H1 (cell line): ENCODE data around the gene NOXO1. TPM values are rescaled to one million over a fixed set of nuclear protein-coding genes. Genes with fewer than 3 reads are reported as not detected.
A peak's percentile ranks its signal among the peaks of the same experiment; 100 is the strongest.

Source experiments
- CHD7 ChIP-seq: fragments of 300-600 bp; sonication (generic); IDR thresholded peaks from 2 replicates; pipeline ENCODE4 v1.7.1; 2012; ENCODE audit warnings: low read length, moderate library complexity, mild to moderate bottlenecking, inconsistent platforms; ENCODE audit not compliant: insufficient replicate concordance
- EP300 ChIP-seq, 2 experiments: IDR thresholded peaks; 1 replicate in 1 of 2; 2 replicates in 1 of 2; pipeline ENCODE4 v1.6.1; 2011 to 2012; ENCODE audit warnings: low read depth in 2 of 2, low read length in 2 of 2, mild to moderate bottlenecking in 2 of 2, borderline replicate concordance in 1 of 2, inconsistent platforms in 1 of 2, moderate library complexity in 1 of 2
- GABPA ChIP-seq: IDR thresholded peaks from 2 replicates; pipeline ENCODE4 v1.6.1; 2011; ENCODE audit warnings: mild to moderate bottlenecking, low read length, moderate library complexity, borderline replicate concordance; ENCODE audit not compliant: insufficient read depth
- KDM1A ChIP-seq: fragments of 200-600, 300-600 bp; sonication (generic); IDR thresholded peaks from 2 replicates; pipeline ENCODE4 v1.7.1; 2016; ENCODE audit warnings: mild to moderate bottlenecking, low read length, borderline replicate concordance
- TAF1 ChIP-seq: IDR thresholded peaks from 2 replicates; pipeline ENCODE4 v1.6.1; 2011; ENCODE audit warnings: mild to moderate bottlenecking, low read depth, low read length
- polyA plus RNA-seq, 7 experiments: library from polyadenylated mRNA; depleted of rRNA in 3 of 7; stranded (reverse) in 5 of 7; unstranded in 2 of 7; fragments of >200 nt in 5 of 7; fragments of 200-250 nt in 2 of 7; gene quantifications; 1 replicate in 5 of 7; 2 replicates in 1 of 7; 4 replicates in 1 of 7; pipeline versions ENCODE4 v1.2.1 to v1.2.3, GENCODE V29; 2011 to 2013; ENCODE audit warnings: missing spikeins in 2 of 7, mixed read lengths in 2 of 7
- total RNA-seq: library from RNA; stranded (reverse); fragmentation: NEBNext Ultra II Directional; extraction: Animal tissue kit (Norgen Biotek cat#: 25700); gene quantifications from 2 replicates; pipeline ENCODE4 v1.2.1, GENCODE V29; 2021
- TF ChIP-seq, protein P1 (sequence below), 3 experiments: IDR thresholded peaks; 1 replicate in 2 of 3; 2 replicates in 1 of 3; pipeline versions ENCODE4 v1.5.1 to v1.6.1; 2011; ENCODE audit warnings: low read length in 3 of 3, mild to moderate bottlenecking in 3 of 3, inconsistent platforms in 2 of 3, low read depth in 1 of 3, moderate library complexity in 1 of 3; ENCODE audit not compliant: insufficient read depth in 1 of 3; ENCODE audit errors: control extremely low read depth in 1 of 3

Gene NOXO1
- total and polyA plus RNA-seq, 2 of the 8 experiments (the other 6 are each of a cell fraction or from before 2014, with no cell fraction given) = 1.3 to 2.5 TPM

DNA sequence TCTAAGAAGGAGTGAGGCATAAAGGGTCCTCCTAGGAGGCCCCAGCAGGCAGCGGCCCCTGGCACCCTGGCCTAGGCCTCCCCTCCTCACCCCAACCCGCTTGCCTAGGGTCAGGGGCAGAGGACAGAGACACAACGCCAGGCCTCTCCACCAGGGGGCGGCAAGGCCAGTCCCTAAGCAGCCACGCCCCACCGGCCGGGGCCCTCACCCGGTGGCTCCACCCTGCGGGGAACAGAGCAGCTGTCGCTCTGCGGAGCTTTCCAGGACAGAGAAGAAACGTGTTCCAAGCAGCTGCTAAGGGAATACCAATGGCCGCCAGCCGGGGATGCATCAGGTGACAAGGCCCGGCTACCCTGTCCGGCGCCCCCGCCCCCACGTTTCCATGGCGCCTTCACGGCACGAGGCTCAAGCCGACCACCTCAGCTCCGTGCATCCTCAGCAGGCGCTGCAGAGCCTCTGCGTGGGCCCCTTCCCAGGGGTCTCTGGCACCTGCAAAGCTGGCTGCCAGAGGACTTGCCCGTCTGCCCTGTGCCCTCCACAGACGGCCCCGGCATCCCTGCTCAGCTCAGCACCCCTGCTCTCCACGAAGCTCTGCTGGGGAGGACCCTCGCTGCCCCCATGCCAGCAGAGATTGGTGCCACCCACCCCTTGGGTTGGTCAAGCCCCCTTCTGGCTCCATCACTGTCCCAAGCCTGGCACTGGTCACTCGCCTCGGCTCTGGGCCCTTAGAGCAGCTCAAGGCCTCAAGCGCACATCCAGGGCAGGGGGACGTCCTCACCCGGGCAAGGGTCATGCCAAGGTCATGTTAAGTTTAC lies 22.8 kb upstream of the NOXO1 start (continued):
- TF ChIP-seq, protein P1, sequence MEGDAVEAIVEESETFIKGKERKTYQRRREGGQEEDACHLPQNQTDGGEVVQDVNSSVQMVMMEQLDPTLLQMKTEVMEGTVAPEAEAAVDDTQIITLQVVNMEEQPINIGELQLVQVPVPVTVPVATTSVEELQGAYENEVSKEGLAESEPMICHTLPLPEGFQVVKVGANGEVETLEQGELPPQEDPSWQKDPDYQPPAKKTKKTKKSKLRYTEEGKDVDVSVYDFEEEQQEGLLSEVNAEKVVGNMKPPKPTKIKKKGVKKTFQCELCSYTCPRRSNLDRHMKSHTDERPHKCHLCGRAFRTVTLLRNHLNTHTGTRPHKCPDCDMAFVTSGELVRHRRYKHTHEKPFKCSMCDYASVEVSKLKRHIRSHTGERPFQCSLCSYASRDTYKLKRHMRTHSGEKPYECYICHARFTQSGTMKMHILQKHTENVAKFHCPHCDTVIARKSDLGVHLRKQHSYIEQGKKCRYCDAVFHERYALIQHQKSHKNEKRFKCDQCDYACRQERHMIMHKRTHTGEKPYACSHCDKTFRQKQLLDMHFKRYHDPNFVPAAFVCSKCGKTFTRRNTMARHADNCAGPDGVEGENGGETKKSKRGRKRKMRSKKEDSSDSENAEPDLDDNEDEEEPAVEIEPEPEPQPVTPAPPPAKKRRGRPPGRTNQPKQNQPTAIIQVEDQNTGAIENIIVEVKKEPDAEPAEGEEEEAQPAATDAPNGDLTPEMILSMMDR (IDR thresholded peaks at IDR 0.05; ENCODE audit: control extremely low read depth in 1 of 3, insufficient read depth in 1 of 3, low read depth in 1 of 3, low read length in 3 of 3) = peak in 2 of 3 experiments; percentile 98 to 99; a peak in 3 of 4 replicates
- TF ChIP-seq CHD7 = no peak
- no peak for TF ChIP-seq KDM1A
- no peak for TF ChIP-seq TAF1
- TF ChIP-seq GABPA = peak; percentile 75; the same call in 1 of the 2 replicates
- peak in 1 of 2 experiments; percentile 12; a peak in 1 of 3 replicates for TF ChIP-seq EP300 (IDR thresholded peaks at IDR 0.05; ENCODE audit: borderline replicate concordance in 1 of 2, low read depth in 2 of 2, low read length in 2 of 2)
